Fibroblast of lung (primary cell): Measurements from ENCODE around the gene FBL.

ENCODE experiments used
- CTCF ChIP-seq, 2 donors: IDR thresholded peaks in 1 of 2; conservative IDR thresholded peaks in 1 of 2; 1 replicate in 1 of 2; 2 replicates in 1 of 2; pipeline ENCODE4 v1.5.1; 2011 to 2012; ENCODE audit warnings: low read length in 2 of 2, control low read depth in 1 of 2, inconsistent platforms in 1 of 2, low read depth in 1 of 2, mild to moderate bottlenecking in 1 of 2
- EZH2 ChIP-seq: IDR thresholded peaks from 2 replicates; pipeline ENCODE4 v1.5.1; 2012; ENCODE audit warnings: low read length, control low read depth, mild to moderate bottlenecking; ENCODE audit errors: missing control alignments

- TF ChIP-seq CTCF (conservative IDR thresholded peaks at IDR 0.05 in 1 of 2, IDR thresholded peaks at IDR 0.05 in 1 of 2; ENCODE audit: low read depth in 1 of 2, low read length in 2 of 2) (no peak), EZH2 (no peak)
Measured at GRCh38 chr19:39838569-39838968, 7.6 kb downstream of the FBL start.
